NCI-H2107 treated with DMSO at 0.1 percent for 48 hours (cell line): ENCODE data around the gene STXBP5.
"Not testable (repeated sequence)": the region's sequence is repeated elsewhere in the genome, so short reads cannot be mapped to it uniquely, and the experiment has no call there.

Experiments used
- DNase-seq: peaks from one replicate; lab custom pipeline; 2025; ENCODE audit not compliant: unreplicated experiment; lab: John Stamatoyannopoulos, UW

Gene STXBP5

GRCh38 chr6:147372806-147373205 lies 168.6 kb downstream of the STXBP5 start:
- no peak for DNase-seq

- no peak for DNase-seq
Observed at GRCh38 chr6:147378819-147379218, 174.6 kb downstream of the STXBP5 start.

DNA sequence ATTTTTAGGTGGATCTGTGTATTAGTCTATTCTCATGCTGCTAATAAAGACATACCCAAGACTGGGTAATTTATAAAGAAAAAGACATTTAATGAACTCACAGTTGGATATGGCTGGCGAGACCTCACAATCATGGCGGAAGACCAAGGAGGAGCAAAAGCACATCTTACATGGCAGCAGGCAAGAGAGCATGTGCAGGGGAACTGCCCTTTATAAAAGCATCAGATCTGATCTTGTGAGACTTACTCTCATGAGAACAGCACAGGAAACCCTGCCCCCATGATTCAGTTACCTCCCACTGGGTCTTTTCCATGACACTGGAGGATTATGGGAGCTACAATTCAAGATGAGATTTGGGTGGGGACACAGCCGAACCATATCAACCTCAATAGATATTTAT lies 176.6 kb downstream of the STXBP5 start:
- not testable (repeated sequence) for DNase-seq

DNA sequence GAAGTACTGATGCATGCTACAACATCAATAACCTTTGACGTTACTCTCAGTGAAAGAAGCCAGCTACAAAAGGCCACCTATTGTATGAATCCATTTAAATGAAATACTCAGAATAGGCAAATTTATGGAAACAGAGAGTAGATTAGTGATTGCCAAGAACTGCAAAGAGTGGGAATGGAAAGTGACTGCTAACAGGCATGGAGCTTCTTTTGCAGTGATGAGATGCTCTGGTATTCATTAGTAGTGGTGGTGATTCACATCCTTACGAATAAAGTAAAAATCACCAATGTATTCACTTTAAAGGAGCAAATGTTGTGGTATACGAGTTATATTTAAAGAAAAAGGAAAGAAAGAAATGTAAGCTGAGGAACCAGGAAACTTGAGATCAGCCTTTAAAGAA lies 177.5 kb downstream of the STXBP5 start:
- DNase-seq: no peak

GRCh38 chr6:147382945-147383554 lies 178.8 kb downstream of the STXBP5 start:
- DNase-seq: no peak

DNA sequence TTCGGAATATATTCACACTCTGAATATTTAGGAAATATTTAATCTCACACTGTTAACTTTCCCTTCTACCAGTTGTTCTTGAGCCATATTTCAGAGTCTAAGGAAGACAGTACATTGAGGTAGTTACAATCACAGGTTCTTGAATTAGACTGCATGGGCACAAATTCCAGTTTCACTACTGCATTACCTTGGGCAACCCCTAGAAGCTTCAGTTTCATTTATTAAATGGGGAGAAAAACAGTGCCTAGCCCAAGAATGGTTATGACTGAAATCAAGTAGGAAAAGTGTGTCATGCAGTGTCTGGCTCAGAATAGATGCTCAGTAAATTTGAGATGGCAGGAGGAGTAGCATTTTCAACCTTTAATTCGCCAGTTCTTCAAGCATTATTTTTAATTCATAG lies 179.8 kb downstream of the STXBP5 start:
- DNase-seq: no peak

GRCh38 chr6:147384737-147385710 lies 180.8 kb downstream of the STXBP5 start:
- no peak for DNase-seq

- DNase-seq: no peak
Observed at GRCh38 chr6:147389463-147389862, 185.2 kb downstream of the STXBP5 start.

GRCh38 chr6:147390909-147391536 lies 186.8 kb downstream of the STXBP5 start:
- DNase-seq: no peak

- no peak for DNase-seq
Observed at GRCh38 chr6:147392917-147393625, 188.9 kb downstream of the STXBP5 start.

DNA sequence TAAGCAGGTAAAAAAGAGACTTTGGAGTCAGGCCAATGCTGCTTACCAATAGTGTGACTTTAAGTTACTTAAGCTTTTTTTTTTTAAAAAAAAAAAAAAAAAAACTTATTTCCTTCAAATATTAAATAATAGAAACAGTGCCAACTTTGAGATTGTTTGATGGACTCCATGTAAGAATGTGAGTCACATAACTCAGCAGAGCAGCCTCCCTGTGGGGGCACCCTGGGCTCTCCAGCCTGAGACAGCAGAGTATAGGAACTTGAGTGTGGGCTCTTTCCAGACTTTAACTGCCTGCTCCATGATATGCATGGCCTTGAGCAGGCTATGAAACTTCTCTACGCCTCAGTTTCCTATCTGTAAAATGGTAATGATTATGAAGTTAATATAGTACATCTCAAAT lies 190.9 kb downstream of the STXBP5 start:
- DNase-seq: no peak

DNA sequence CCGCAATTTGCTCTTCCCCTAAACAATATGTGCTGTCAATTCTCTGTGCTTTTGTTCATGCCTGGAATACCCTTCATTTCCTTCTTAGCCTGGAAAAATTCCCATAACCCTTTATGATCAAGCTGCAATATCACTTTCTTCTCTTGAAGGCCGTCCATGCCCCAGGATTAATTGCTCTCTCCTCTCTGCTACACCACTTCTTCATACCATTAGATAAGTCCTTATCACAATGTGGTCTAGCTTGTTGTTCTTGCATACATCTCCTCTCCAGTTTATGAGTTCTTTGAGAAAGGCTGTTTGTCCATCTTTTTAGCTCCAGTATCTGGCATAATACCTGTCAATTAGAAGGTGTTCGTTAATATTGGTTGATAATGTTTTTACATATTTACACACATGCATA lies 193.1 kb downstream of the STXBP5 start:
- DNase-seq: no peak

DNA sequence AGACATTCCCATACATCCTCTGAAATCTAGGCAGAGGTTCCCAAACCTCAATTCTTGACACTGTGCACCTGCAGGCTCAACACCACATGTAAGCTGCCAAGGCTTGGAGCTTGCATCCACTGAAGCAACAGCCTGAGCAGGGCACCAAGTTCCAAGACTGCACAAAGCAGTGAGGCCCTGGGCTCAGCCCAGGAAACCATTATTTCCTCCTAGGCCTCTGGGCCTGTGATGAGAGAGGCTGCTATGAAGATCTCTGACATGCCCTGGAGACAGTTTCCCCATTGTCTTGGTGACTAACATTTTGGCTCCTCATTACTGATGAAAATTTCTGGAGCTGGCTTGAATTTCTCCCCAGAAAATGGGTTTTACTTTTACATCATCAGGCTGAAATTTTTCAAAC lies 196.8 kb downstream of the STXBP5 start:
- DNase-seq: no peak

- no peak for DNase-seq
Observed at GRCh38 chr6:147401779-147402178, 197.6 kb downstream of the STXBP5 start.

DNA sequence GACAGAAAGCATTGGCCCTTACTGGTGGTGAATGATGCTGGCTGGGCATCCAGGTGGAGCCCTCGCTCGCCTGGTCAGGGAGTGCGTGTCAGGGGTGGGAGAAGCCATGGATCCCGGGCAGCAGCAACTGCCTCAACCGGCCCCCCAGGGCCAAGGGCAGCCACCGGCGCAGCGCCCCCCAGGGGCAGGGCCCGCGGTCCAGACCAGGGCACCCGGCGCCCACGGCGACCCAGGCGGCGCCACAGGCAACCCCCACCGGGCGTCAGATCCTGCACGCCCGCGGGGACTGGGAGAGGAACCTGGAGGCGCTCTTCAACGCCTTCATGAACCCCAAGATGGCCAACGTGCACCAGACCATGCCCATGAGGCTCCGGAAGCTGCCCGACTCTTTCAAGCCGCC lies 202.6 kb downstream of the STXBP5 start:
- no peak for DNase-seq

- DNase-seq: no peak
Observed at GRCh38 chr6:147407571-147407970, 203.4 kb downstream of the STXBP5 start.

DNA sequence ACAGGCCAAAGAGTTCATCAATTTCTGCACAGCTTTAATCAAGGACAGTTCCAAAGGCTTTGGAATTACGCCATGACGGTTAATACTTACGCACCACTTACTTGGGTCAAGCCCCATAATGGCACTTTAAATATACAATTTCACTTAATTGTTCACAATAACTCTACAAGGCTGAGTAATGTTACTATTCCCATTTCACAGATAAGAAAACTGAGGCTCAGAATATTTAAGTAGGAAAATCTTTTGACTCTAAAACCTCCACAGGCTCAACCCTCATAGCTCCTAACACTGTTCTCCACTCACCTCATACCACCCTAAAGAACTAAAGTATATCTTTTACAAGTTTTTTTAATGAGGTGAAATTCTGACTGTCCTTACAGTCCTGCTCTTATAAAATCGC lies 212.4 kb downstream of the STXBP5 start:
- no peak for DNase-seq

GRCh38 chr6:147417954-147418353 lies 213.7 kb downstream of the STXBP5 start:
- no peak for DNase-seq

GRCh38 chr6:147418523-147418922 lies 214.3 kb downstream of the STXBP5 start:
- no peak for DNase-seq

DNA sequence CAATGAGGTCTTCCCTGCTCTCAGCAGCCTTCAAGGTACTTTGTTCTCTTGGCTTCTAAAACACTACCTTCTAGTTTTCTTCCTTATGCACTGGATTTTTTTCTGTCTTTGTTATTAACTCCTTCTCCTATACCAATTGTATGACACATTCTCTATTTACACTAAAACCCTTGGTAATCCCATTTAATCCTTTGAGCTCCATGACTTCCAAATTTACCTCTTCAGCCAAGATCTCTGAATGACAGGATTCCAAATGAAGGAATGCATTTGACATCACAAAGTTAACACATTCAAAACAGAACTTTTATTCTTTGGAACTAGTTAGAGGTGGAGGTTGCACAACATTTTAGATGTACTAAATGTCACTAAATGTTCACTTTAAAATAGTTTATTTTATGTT lies 217.7 kb downstream of the STXBP5 start:
- DNase-seq: no peak

DNA sequence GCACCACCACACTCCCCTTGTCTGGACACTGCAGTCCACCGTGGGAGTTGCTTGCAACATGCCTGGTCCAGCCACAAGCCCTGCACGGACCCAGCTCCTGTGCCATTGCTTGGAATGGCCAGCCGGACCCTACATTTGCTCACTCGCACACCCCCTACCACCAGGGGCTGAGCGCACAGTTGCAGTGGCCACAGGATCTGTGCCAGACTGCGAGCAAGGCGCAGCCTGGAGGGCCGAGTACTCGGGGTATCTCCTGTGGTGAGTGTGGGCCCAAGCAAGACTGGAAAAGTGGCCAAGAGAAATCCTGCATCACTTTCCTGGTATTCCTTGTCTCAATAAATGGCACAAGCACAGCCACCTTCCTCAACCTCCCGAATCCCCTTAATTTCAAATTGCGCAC lies 218.9 kb downstream of the STXBP5 start:
- no peak for DNase-seq
